ENCODE measurements around the gene PYY.

DNA sequence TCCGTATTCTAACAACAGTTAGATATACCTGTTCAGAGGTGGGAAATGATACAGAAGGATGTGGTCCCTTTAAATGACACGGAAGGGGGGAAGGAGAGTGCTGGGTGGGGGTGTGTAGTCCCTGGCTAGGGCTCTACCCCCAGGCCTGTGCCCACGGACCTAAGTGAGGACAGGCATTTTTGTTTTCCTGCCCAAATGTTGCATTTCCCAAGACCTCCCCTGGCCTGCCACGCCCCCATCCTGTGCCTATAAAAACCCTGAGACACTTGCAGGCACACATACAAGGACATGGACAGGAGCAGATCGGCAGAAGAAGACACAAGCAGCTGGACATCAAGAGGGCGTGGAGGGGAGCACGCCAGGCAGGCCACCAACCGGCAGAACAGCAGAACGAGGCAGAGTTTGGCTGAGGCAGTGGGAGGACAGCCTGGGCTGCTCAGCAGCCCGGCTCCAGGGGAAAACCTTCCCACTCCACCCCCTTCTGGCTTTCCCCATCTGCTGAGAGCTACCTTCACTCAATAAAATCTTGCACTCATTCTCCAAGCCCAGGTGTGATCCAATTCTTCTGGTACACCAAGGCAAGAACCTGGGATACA lies 33.1 kb downstream of the PYY start:
- TF ChIP-seq, protein P1, sequence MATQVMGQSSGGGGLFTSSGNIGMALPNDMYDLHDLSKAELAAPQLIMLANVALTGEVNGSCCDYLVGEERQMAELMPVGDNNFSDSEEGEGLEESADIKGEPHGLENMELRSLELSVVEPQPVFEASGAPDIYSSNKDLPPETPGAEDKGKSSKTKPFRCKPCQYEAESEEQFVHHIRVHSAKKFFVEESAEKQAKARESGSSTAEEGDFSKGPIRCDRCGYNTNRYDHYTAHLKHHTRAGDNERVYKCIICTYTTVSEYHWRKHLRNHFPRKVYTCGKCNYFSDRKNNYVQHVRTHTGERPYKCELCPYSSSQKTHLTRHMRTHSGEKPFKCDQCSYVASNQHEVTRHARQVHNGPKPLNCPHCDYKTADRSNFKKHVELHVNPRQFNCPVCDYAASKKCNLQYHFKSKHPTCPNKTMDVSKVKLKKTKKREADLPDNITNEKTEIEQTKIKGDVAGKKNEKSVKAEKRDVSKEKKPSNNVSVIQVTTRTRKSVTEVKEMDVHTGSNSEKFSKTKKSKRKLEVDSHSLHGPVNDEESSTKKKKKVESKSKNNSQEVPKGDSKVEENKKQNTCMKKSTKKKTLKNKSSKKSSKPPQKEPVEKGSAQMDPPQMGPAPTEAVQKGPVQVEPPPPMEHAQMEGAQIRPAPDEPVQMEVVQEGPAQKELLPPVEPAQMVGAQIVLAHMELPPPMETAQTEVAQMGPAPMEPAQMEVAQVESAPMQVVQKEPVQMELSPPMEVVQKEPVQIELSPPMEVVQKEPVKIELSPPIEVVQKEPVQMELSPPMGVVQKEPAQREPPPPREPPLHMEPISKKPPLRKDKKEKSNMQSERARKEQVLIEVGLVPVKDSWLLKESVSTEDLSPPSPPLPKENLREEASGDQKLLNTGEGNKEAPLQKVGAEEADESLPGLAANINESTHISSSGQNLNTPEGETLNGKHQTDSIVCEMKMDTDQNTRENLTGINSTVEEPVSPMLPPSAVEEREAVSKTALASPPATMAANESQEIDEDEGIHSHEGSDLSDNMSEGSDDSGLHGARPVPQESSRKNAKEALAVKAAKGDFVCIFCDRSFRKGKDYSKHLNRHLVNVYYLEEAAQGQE (IDR thresholded peaks at IDR 0.05; ENCODE audit: low read depth): no peak
- TF ChIP-seq CEBPB (IDR thresholded peaks at IDR 0.05) (no peak), FOXM1 (IDR thresholded peaks at IDR 0.05; ENCODE audit: borderline replicate concordance, low read depth) (no peak), TEAD4 (IDR thresholded peaks at IDR 0.05) (no peak), NFIC (IDR thresholded peaks at IDR 0.05) (no peak), EGR1 (IDR thresholded peaks at IDR 0.05) (no peak), TAF1 (IDR thresholded peaks at IDR 0.05; ENCODE audit: low read depth) (no peak)
- TF ChIP-seq, protein P2, sequence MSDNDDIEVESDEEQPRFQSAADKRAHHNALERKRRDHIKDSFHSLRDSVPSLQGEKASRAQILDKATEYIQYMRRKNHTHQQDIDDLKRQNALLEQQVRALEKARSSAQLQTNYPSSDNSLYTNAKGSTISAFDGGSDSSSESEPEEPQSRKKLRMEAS (IDR thresholded peaks at IDR 0.05): no peak

All from Ishikawa (cell line).